Measurements from ENCODE around the gene AIFM3. TPM values are rescaled to one million over a fixed set of nuclear protein-coding genes. Genes with fewer than 3 reads are reported as not detected.
"Not testable (repeated sequence)": the region's sequence is repeated elsewhere in the genome, so short reads cannot be mapped to it uniquely, and the experiment has no call there.

Gene AIFM3
- total and polyA plus RNA-seq, 2 experiments from 2014 or later = 0.65 TPM; not detected in 1

GRCh38 chr22:21000987-21001600 lies 34.0 kb downstream of the AIFM3 start:
- Histone ChIP-seq H3K9me3 (ENCODE audit: low read depth) (no peaks in the 10 kb centered on the region), H3K4me3 (peak overlapping the region; percentile 84), H3K4me2 (ENCODE audit: unreplicated experiment) (peak overlapping the region; percentile 93), H3F3A (ENCODE audit: insufficient read depth) (peaks cover 12% of the 10 kb centered on the region), H2AFZ (peak overlapping the region; percentile 78), H4K20me1 (ENCODE audit: insufficient read depth) (no peaks in the 10 kb centered on the region), H3K79me2 (ENCODE audit: insufficient read depth) (peaks cover 39% of the 10 kb centered on the region), H3K27ac (peak overlapping the region; percentile 99), H3K9me2 (ENCODE audit: insufficient read depth) (no peaks in the 10 kb centered on the region), H3K27me3 (replicated peaks; ENCODE audit: insufficient read depth) (no peaks in the 10 kb centered on the region), H3K4me1 (ENCODE audit: insufficient read depth) (peaks cover 17% of the 10 kb centered on the region), H3K36me3 (ENCODE audit: low read depth) (no peaks in the 10 kb centered on the region), H3K9ac (peak overlapping the region; percentile 98)
- 1 to 2% methylated on average over 22 to 26 of the region's 26 CpGs for WGBS, 2 experiments (ENCODE audit: low coverage in 1 of 2, low lambda C conversion rate in 2 of 2, missing lambda C conversion rate in 2 of 2)
- TF ChIP-seq EZH2 (IDR thresholded peaks at IDR 0.05; ENCODE audit: insufficient read depth, poor library complexity, severe bottlenecking) = no peak
- TF ChIP-seq EZH2phosphoT487 (IDR thresholded peaks at IDR 0.05; ENCODE audit: insufficient read depth, low read depth) = no peak
- in situ Hi-C loops (cut with MboI) = no loop called here
- DNase-seq = no peak

DNA sequence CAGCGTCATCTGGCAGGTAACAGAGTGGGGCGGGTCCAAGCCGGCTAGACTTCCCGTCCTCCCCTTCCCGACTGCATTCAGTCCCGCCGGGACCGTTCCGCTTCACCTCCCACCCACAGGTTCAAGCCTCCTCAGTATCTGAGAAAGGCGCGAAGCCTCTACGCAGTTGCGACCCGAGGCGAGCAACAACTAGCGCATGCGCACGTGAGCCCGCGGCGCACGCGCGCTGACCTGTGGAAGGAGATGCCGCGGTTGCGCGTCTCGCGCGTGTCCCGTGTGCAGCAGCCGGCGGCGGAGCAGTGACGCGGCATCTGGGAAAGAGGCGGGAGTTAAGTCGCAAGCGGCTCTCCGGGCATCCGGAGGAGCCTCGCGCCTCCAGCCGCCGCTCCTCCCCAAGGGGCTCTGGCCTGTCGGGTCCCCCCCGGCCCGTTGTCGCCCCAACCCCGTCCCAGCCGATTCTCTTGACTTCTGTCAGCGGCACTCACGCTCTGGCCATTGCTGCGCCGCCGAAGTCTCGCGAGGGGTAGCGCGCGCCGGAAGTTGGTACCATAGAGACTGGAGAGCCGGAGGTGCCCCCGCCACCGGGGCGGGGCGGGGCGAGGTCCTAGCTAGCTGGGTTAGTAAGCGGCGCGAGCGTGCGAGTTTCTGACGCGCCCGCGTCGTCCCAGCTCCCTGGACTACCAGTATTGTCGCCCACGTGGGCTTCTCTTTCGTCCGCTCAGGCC lies 34.7 kb downstream of the AIFM3 start, which contains the start of gene THAP7:
Gene THAP7, minus strand, starts transcription at position 518 of the 725 bp plus-strand sequence. Its CDS starts 207 bp downstream, at position 311.
- in situ Hi-C loops (cut with MboI) = no loop called here
- Histone ChIP-seq H3F3A (ENCODE audit: insufficient read depth) (peaks cover 12% of the 10 kb centered on the region), H3K27me3 (replicated peaks; ENCODE audit: insufficient read depth) (no peaks in the 10 kb centered on the region), H3K27ac (peak within 1 kb of the TSS; percentile 99), H3K9ac (peak within 1 kb of the TSS; percentile 98), H3K4me1 (ENCODE audit: insufficient read depth) (peaks cover 17% of the 10 kb centered on the region), H3K4me2 (ENCODE audit: unreplicated experiment) (peak within 1 kb of the TSS; percentile 93), H3K36me3 (ENCODE audit: low read depth) (no peaks in the 10 kb centered on the region), H2AFZ (peak within 1 kb of the TSS; percentile 78), H3K9me3 (ENCODE audit: low read depth) (no peaks in the 10 kb centered on the region), H3K79me2 (ENCODE audit: insufficient read depth) (peaks cover 39% of the 10 kb centered on the region), H3K4me3 (peak within 1 kb of the TSS; percentile 84), H4K20me1 (ENCODE audit: insufficient read depth) (no peaks in the 10 kb centered on the region), H3K9me2 (ENCODE audit: insufficient read depth) (no peaks in the 10 kb centered on the region)
- WGBS, 2 experiments (ENCODE audit: low coverage in 1 of 2, low lambda C conversion rate in 2 of 2, missing lambda C conversion rate in 2 of 2) = 0 to 1% methylated on average over 73 to 79 of the region's 83 CpGs
- TF ChIP-seq EZH2 (IDR thresholded peaks at IDR 0.05; ENCODE audit: insufficient read depth, poor library complexity, severe bottlenecking) (no peak), EZH2phosphoT487 (IDR thresholded peaks at IDR 0.05; ENCODE audit: insufficient read depth, low read depth) (no peak)
- peak; percentile 98 for DNase-seq

DNA sequence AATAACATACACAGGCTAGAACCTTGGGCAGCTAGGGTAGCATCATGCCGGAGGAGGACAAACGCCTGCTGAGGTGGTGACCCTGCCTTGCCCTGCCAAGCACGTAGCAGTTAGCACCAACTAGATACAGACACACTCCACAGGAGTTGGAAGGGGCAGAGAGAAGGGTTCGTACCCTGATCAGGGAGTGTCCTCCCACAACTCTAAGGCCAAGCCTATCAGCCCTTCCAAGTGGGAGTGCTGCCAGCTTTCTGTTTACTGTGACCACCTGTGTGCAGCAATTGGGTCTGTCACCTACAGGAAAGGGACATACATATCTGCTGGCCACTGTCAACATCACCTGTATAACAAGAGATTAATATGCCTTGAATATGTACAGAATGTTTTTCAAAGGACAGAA lies 36.7 kb downstream of the AIFM3 start:
- no peaks in the 10 kb centered on the region for H3K36me3 ChIP-seq (ENCODE audit: low read depth)
- no peaks in the 10 kb centered on the region for H3K9me2 ChIP-seq (ENCODE audit: insufficient read depth)
- H3F3A ChIP-seq (ENCODE audit: insufficient read depth) = peaks cover 18% of the 10 kb centered on the region
- H3K4me3 ChIP-seq = peak overlapping the region; percentile 84; the same call in 1 of the 2 replicates
- H3K9ac ChIP-seq = no peak overlapping the region
- in situ Hi-C loops (cut with MboI) = no loop called here
- peak overlapping the region; percentile 93 for H3K4me2 ChIP-seq (ENCODE audit: unreplicated experiment)
- H4K20me1 ChIP-seq (ENCODE audit: insufficient read depth) = no peaks in the 10 kb centered on the region
- 73 to 76% methylated on average over 4 of the region's 4 CpGs for WGBS, 2 experiments (ENCODE audit: low coverage in 1 of 2, low lambda C conversion rate in 2 of 2, missing lambda C conversion rate in 2 of 2)
- H3K27me3 ChIP-seq (replicated peaks; ENCODE audit: insufficient read depth) = no peaks in the 10 kb centered on the region
- H3K27ac ChIP-seq = no peak overlapping the region
- DNase-seq = no peak
- TF ChIP-seq EZH2phosphoT487 (IDR thresholded peaks at IDR 0.05; ENCODE audit: insufficient read depth, low read depth) = no peak
- no peak for TF ChIP-seq EZH2 (IDR thresholded peaks at IDR 0.05; ENCODE audit: insufficient read depth, poor library complexity, severe bottlenecking)
- no peak overlapping the region for H2AFZ ChIP-seq
- H3K79me2 ChIP-seq (ENCODE audit: insufficient read depth) = peaks cover 39% of the 10 kb centered on the region
- H3K4me1 ChIP-seq (ENCODE audit: insufficient read depth) = peaks cover 17% of the 10 kb centered on the region
- no peaks in the 10 kb centered on the region for H3K9me3 ChIP-seq (ENCODE audit: low read depth)

DNA sequence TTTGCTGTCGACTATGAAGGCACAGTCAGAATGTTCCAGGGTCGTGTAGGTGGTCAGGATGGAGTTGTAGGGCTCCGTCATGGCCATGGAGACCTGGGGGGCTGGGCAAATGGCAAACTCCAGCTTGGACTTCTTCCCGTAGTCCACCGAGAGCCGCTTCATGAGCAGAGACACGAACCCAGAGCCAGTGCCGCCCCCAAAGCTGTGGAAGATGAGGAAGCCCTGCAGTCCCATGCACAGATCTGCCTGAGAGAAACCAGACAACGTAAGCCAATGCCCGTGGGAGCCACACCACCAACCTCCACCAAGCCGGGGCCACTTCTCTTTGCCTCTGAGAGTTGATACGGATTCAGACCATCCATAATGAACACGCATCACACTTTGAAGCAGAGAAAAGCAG lies 42.2 kb downstream of the AIFM3 start:
- H3K36me3 ChIP-seq (ENCODE audit: low read depth); H3K4me3 ChIP-seq; H3K79me2 ChIP-seq (ENCODE audit: insufficient read depth); H3K9me3 ChIP-seq (ENCODE audit: low read depth); H3K4me2 ChIP-seq (ENCODE audit: unreplicated experiment); H3K9ac ChIP-seq; H3K9me2 ChIP-seq (ENCODE audit: insufficient read depth); H3K27me3 ChIP-seq (replicated peaks; ENCODE audit: insufficient read depth); H4K20me1 ChIP-seq (ENCODE audit: insufficient read depth); H3K4me1 ChIP-seq (ENCODE audit: insufficient read depth); DNase-seq; in situ Hi-C loops (cut with MboI); H3K27ac ChIP-seq; H2AFZ ChIP-seq; H3F3A ChIP-seq (ENCODE audit: insufficient read depth): not testable (repeated sequence)
- WGBS, 2 experiments (ENCODE audit: low coverage in 1 of 2, low lambda C conversion rate in 2 of 2, missing lambda C conversion rate in 2 of 2) = 86 to 87% methylated on average over 13 of the region's 13 CpGs

Data from GM23248 (cell line).